GM19043 (cell line): ENCODE results near the gene YBX3.

ENCODE experiments used
- ATAC-seq: cut with Tn5 transposase; IDR thresholded peaks from one replicate; pipeline ENCODE4 v1.9.1; 2021; ENCODE audit warnings: low read depth; ENCODE audit not compliant: unreplicated experiment

YBX3 gene

DNA sequence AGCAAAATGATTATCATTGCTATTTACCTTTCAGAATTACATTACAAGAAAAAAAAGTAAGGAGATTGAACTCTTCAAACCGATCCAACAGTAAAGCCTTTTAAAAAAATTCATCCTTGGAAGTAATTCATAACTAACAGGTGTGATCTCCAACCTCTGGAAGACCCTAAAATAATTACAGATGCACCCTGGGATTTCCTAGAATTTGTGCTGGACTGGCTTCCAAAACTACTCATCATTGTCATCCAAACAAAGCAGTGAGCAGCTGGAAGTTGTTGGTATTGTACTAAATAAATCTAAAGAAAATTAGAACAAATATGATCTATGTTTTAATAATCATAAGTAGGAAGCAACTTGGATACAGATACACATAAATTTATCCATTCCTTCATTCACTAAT lies 1.9 kb upstream of the YBX3 start:
- ATAC-seq, result no peak

GRCh38 chr12:10722502-10722904 lies 620 bp downstream of the YBX3 start:
- ATAC-seq, result peak; percentile 28

DNA sequence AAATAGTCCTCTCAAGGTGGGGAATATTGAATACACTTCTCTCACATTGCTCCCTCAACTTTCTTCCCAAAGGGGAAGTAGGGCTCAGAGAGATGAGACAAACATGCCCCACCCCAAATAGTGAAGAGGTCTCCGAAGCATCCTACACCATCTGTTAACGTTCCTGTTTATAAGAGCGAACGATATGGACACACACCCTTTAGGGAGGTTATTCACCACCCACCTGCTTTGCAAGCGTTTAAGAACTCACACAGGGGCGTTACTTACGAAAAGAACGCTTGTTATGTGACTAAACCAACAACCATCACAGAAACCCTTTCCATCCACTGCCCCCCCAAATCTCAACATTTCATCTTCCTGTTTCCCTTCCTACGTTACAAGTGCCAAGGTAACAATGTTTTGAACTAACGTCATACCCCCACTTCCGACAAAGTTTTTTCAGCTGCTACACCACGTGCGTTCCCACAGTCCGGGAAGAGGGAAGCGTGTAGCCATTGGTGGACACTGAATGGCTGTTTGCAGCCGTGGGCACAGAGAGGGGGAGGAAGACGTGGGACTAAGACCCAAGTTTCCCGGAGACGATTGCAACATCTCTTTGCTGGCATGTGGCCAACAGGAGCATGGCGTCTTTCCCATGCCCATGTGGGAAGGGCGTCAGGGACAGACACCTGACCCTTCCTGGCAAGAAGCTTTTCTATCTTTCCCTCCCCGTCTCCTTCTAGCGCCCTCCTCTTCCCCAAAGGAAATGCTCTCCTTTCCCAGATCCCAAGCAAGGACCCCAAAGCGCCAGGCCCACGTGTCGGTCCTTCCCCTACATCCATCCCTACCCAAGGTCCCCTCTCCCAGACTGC lies 1.2 kb downstream of the YBX3 start:
- no peak for ATAC-seq

DNA sequence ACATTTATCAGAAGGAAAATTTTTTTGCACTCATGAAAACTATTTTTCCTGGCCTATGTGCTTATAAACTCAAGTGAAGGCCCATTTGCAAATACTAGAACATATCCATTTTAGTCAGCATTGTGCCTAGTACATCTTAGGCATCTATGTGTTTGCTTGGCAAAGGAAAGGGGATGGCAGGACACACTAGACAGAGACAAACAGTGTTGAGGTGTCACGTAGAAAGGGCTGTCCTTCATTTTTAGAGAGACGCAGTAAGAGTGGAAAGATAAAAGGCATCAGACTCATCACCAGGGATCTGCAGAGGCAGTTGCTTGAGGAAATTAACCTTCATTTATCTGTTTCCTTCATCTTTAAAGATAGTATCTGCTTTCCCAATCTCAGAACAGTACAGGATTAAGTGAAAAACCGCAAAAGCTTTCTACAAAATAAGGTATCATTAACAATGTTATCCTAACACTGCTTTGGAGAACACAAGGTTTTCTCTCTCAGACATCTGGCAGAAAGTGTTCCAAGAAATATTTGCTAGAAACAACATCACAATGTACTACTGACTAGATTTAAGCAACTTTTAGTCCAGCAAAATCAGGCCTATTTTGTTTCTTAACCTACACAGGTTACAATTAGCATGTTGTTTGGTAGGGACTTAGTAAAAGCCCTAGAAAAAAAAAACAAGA lies 2.0 kb downstream of the YBX3 start:
- ATAC-seq, result no peak

DNA sequence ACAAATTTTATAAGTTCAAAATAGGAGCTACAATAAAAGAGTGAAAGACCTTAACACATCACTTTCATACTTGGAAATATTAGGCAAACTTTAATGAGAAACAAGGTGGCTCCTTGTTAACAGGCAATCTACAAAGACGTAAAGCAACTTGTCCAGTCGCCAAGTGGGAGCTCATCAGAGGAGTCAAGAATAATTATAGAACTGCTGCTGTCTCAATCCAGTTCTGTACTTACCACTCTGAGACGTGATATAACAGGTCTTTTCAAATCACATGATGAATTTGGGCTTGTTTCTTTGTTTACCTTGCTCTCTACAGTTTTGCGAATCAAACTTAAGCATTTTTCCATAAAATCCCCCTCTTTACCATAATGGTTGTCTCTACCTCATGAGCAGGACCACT lies 3.6 kb downstream of the YBX3 start:
- no peak for ATAC-seq

GRCh38 chr12:10718279-10718821 lies 4.8 kb downstream of the YBX3 start:
- ATAC-seq, result no peak

- ATAC-seq, result no peak
These were observed 5.7 kb downstream of the YBX3 start for GRCh38 chr12:10717410-10717809.

GRCh38 chr12:10716704-10717315 lies 6.3 kb downstream of the YBX3 start:
- ATAC-seq, result no peak

DNA sequence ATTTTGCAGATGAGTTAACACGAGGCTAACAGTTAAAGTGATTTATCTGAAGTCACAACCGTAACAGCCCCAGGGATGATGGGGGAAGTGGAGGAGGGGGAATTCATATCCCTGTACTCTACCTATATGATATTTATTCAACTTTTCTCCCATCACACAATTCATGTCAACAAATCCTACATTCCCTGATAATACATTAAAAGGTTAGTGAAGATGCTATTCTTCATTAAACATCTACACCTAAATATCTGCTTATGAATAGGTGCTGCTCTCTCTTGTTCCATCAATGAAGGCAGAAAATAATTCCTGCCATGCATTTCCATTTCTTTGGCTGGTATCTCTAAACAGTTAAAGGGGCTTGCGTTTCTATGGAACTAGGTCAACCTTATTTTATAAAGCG lies 6.8 kb downstream of the YBX3 start:
- ATAC-seq, result no peak

GRCh38 chr12:10715491-10715890 lies 7.6 kb downstream of the YBX3 start:
- ATAC-seq, result no peak

- ATAC-seq, result no peak
These were observed 13.3 kb downstream of the YBX3 start for GRCh38 chr12:10709808-10710207.

DNA sequence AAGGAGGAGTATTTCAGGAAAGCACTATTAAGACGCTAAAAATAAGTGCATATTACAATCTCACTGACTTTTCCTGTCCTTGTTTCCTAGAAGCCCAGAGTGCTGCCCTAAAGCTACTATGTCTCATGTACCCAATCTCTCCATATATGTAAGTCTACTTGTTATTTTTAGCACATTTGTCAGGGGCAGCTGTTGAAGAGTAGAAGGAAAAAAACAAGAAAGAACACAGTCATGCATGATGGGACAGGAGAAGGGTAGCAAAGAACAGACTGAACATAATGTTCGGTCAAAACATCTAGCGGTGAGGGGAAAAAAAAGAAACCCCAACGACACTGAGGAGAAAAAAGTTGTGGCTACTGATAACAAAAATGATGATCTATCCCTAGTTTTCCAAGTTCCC lies 14.3 kb downstream of the YBX3 start:
- ATAC-seq, result no peak

DNA sequence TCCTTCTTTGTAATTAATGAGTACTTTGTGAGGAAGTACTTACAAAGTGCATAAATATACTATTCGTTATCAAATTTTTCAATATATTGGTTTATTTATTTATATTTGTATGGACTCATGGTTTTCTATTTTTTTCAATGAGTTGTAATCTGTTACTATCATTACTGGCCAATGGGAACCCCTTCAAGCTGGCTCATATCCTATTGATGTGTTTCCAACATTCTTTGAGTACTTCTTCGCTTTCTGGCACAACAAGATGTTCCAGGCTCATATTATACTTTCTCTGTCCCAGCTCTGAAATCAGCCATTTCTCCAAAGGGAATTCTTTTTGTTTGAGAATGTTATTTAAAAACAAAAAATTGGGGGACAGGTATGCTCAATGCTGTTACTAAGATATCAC lies 17.5 kb downstream of the YBX3 start:
- no peak for ATAC-seq

DNA sequence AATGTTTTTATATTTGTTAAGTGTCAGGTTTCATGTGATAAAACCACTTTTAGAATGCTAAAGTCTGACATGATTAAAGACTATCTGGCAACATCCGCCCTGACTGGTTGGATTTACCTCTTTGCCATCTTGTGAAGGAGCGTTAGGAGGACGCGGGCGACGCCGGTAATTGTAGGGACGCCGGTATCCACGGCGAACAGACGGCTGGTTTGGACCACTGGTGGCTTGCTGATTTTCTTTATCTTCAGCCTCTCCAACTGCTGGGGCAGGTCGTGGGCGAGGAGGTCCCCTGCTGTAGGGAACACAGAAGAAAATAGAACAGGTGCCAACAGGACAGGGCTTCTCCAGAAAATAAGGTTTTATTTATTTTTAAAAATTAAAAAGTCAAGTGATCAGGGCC lies 21.3 kb downstream of the YBX3 start:
- ATAC-seq, result no peak

GRCh38 chr12:10701131-10701681 lies 21.9 kb downstream of the YBX3 start:
- ATAC-seq, result peak; percentile 63

- peak; percentile 24 for ATAC-seq
These were observed 22.5 kb downstream of the YBX3 start for GRCh38 chr12:10700581-10700980.

DNA sequence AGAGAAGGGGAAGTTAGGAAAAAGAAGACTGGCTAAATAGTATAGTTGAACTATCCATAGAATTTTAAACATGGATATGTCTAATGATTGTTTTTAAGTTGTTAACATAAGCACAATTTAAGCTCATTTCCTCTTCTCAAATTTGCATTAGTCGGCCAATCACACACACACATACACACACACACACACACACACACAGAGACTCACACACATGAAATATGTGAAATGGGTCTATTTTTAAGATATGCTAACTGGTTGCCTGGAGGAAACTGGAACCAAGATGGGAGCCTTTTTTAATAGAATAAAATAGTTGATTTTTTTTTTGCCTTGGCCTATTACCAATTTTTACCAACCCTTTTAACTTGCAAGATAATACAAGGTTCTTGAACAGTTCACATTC lies 25.3 kb downstream of the YBX3 start:
- ATAC-seq, result no peak

- ATAC-seq, result no peak
These were observed 26.0 kb downstream of the YBX3 start for GRCh38 chr12:10697156-10697555.

- ATAC-seq, result no peak
These were observed 32.2 kb downstream of the YBX3 start for GRCh38 chr12:10690906-10691305.

GRCh38 chr12:10689146-10689545 lies 34.0 kb downstream of the YBX3 start:
- ATAC-seq, result no peak

DNA sequence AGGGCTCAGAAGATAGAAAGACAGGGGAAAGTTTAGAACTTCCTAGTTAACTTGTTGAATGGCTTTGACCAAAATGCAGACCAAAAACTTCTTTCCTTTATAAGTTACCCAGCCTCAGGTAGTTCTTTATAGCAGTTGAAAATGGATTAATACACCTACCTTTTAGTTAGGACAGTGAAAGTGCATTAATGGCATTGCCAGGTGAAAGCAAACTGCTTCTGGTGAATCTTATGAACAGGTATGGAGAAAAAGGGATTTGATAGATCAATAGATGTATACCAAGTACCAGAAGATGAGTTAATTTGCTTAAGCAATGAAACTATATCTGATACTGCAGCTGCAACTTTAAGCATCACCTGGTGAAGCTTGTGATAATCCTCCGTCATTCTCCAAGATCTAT lies 35.1 kb downstream of the YBX3 start:
- ATAC-seq, result no peak
